HCT116 (cell line): ENCODE results near the gene MED25.

ENCODE experiments used
- EZH2 ChIP-seq: fragments of 200-600 bp; sonication (generic); IDR thresholded peaks from 2 replicates; pipeline ENCODE4 v1.6.1; 2017; ENCODE audit warnings: antibody characterized with exemption, mixed run types
- EZH2phosphoT487 ChIP-seq: fragments of 200-600 bp; IDR thresholded peaks from 2 replicates; pipeline ENCODE4 v1.6.1; 2018; ENCODE audit warnings: antibody characterized with exemption, borderline replicate concordance
- SRF ChIP-seq: IDR thresholded peaks from 2 replicates; pipeline ENCODE4 v1.6.1; 2012; ENCODE audit warnings: low read depth
- TF ChIP-seq, protein P1 (sequence below): IDR thresholded peaks from 2 replicates; pipeline ENCODE4 v1.6.1; 2012; ENCODE audit warnings: low read depth

DNA sequence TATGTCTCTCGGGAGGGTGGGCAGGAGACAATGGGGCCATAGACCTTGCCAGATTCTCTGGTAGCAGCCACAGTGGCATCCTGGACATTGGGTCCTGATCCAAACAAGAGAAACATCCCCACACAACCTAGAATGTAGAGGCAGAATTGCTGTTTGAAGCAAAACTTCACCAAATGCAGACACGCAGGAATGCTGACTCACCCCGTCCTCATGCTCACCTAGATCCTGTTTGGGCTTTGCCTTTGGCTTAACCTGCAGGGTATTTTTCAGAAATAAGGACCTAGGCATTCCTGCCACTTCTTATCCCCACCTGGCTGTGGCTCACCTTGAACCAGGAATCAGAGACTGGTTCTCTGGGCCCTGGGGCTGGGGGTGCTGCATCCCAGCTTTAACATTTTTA is 66.7 kb downstream of the MED25 start:
- TF ChIP-seq, protein P1, sequence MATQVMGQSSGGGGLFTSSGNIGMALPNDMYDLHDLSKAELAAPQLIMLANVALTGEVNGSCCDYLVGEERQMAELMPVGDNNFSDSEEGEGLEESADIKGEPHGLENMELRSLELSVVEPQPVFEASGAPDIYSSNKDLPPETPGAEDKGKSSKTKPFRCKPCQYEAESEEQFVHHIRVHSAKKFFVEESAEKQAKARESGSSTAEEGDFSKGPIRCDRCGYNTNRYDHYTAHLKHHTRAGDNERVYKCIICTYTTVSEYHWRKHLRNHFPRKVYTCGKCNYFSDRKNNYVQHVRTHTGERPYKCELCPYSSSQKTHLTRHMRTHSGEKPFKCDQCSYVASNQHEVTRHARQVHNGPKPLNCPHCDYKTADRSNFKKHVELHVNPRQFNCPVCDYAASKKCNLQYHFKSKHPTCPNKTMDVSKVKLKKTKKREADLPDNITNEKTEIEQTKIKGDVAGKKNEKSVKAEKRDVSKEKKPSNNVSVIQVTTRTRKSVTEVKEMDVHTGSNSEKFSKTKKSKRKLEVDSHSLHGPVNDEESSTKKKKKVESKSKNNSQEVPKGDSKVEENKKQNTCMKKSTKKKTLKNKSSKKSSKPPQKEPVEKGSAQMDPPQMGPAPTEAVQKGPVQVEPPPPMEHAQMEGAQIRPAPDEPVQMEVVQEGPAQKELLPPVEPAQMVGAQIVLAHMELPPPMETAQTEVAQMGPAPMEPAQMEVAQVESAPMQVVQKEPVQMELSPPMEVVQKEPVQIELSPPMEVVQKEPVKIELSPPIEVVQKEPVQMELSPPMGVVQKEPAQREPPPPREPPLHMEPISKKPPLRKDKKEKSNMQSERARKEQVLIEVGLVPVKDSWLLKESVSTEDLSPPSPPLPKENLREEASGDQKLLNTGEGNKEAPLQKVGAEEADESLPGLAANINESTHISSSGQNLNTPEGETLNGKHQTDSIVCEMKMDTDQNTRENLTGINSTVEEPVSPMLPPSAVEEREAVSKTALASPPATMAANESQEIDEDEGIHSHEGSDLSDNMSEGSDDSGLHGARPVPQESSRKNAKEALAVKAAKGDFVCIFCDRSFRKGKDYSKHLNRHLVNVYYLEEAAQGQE, result no peak
- no peak for TF ChIP-seq EZH2
- TF ChIP-seq SRF, result no peak
- TF ChIP-seq EZH2phosphoT487, result no peak
